Right lobe of liver (tissue), 6 donors: Measurements from ENCODE around the gene CYBRD1. TPM values are rescaled to one million over a fixed set of nuclear protein-coding genes. Genes with fewer than 3 reads are reported as not detected.

Experiments used
- ATAC-seq, 4 donors: fragments of 200-7000 bp; cut with Tn5 transposase; one replicate each; pipeline ENCODE4 v1.9.1; 2020; ENCODE audit warnings: mild to moderate bottlenecking in 4 of 4, moderate library complexity in 4 of 4
- DNase-seq, 3 donors: peaks; one replicate each; pipeline ENCODE4 v3.0.0-alpha.2; 2020
- H3K27ac ChIP-seq, 3 donors: fragments of 200-600 bp; one replicate each; pipeline ENCODE4 v1.8.0; 2022
- H3K27me3 ChIP-seq, 2 donors: fragments of 200-600 bp; one replicate each; pipeline ENCODE4 v1.8.0; 2022
- H3K36me3 ChIP-seq, 4 donors: fragments of 200-600 bp; sonication (generic) in 1 of 4; one replicate each; pipeline versions ENCODE4 v1.5.1 to v1.8.0; 2017 to 2022; ENCODE audit warnings: control low read depth in 1 of 4
- H3K4me1 ChIP-seq, 4 donors: fragments of 200-600 bp; sonication (generic) in 1 of 4; one replicate each; pipeline versions ENCODE4 v1.5.1 to v1.8.0; 2017 to 2022; ENCODE audit warnings: control low read depth in 1 of 4
- H3K4me3 ChIP-seq, 3 donors: fragments of 200-600 bp; one replicate each; pipeline ENCODE4 v1.8.0; 2022
- H3K9me3 ChIP-seq, 4 donors: fragments of 200-600 bp; sonication (generic) in 1 of 4; one replicate each; pipeline versions ENCODE4 v1.5.1 to v1.8.0; 2017 to 2022; ENCODE audit warnings: control low read depth in 1 of 4
- CTCF ChIP-seq, 4 donors: fragments of 200-600 bp in 3 of 4; fragments of 450-650 bp in 1 of 4; IDR thresholded peaks; one replicate each; pipeline versions ENCODE4 v1.5.1 to v1.8.0; 2016 to 2022; ENCODE audit warnings: antibody characterized with exemption in 4 of 4, mild to moderate bottlenecking in 2 of 4
- POLR2A ChIP-seq: fragments of 450-650 bp; IDR thresholded peaks from one replicate; pipeline ENCODE4 v1.6.1; 2017; ENCODE audit warnings: antibody characterized with exemption, mild to moderate bottlenecking
- WGBS: methylation state at CpG from one replicate; pipeline ENCODE4 v1.1.6; 2018; ENCODE audit warnings: low coverage, low lambda C conversion rate; ENCODE audit not compliant: insufficient coverage; ENCODE audit errors: missing lambda C conversion rate; 5-methylcytosine and 5-hydroxymethylcytosine counted together
- intact Hi-C, 2 donors: fragments of 100-400 bp; cut with DNase I; formaldehyde crosslinking; loops; one replicate each; pipeline versions ENCODE4 v1.11.2 to v1.14.1; 2022
- total RNA-seq, 6 experiments: library from RNA; depleted of rRNA in 2 of 6; stranded (reverse); fragments of >200 nt in 2 of 6; fragmentation: NEBNext Ultra II Directional in 3 of 6; extraction: Animal tissue kit (Norgen Biotek cat#: 25700) in 3 of 6; gene quantifications; one replicate each; pipeline versions ENCODE4 v1.1.0 to v1.2.4, GENCODE V29; 2016 to 2023
- donor health status: DM: no; HTN: yes; CAD: no.
- donor health status: DM: no; HTN: no; CAD: no.
- donor health status: DM: no; HTN: no; CAD: no.
- donor health status: DM: no; HTN: yes; CAD: no.
- donor health status: DM: no; HTN: yes; CAD: no.

The CYBRD1 gene
- total RNA-seq, 6 experiments from 2014 or later, result 7.3 to 15.1 (median 10.9) TPM

DNA sequence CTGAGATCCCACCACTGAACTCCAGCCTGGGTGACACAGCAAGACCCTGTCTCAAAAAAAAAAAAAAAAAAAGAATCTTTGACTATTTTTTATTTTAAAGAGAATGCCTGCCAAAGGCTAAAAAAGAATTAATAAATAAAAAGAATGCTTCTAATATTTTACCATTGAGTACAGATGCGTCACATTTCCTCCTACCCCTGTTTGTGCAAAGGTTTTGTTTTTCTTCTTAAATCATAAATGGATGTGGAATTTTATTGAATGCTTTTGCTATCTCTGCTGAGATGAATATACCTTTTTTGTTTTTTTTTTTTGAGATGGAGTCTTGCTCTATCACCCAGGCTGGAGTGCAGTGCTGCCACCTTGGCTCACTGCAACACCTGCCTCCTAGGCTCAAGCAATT, 22.8 kb downstream of the CYBRD1 start:
- Histone ChIP-seq H3K4me1 (no peaks in the 10 kb centered on the region), H3K9me3 (no peaks in the 10 kb centered on the region), H3K36me3 (no peaks in the 10 kb centered on the region), H3K27me3 (no peaks in the 10 kb centered on the region), H3K27ac (no peak overlapping the region), H3K4me3 (no peak overlapping the region)
- ATAC-seq, result no peak
- no peak for DNase-seq
- TF ChIP-seq CTCF (IDR thresholded peaks at IDR 0.05) (no peak), POLR2A (no peak)
- intact Hi-C loops, result no loop called here
- WGBS, result 95% methylated on average over 1 of the region's 1 CpG

DNA sequence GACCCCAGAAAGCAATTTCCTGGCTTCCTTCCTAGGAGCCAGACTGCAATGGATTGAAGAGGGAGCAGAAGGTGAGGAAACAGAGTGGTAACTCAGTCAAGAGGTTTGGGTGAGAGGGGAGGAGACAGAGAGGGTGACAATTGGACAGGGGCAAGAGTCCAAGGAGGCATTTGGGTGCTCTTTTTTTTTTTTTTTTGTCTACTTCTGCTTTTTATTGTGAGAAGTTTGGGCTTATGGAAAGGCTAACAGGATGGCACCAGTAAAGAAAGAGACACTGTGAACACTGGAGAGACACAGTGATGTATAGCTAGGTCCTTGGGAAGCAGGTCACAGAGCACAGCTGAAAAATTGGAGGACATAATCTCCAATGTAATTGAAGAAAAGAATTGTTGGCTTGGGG, 25.0 kb downstream of the CYBRD1 start:
- DNase-seq, result no peak
- ATAC-seq, result no peak
- intact Hi-C loops, result no loop called here
- Histone ChIP-seq H3K4me3 (no peak overlapping the region), H3K27ac (no peak overlapping the region), H3K4me1 (no peaks in the 10 kb centered on the region), H3K36me3 (no peaks in the 10 kb centered on the region), H3K9me3 (no peaks in the 10 kb centered on the region), H3K27me3 (no peaks in the 10 kb centered on the region)
- TF ChIP-seq POLR2A, result no peak
- TF ChIP-seq CTCF (IDR thresholded peaks at IDR 0.05), result no peak

GRCh38 chr2:171547720-171548119, 25.4 kb downstream of the CYBRD1 start:
- no peak for DNase-seq
- Histone ChIP-seq H3K27me3 (no peaks in the 10 kb centered on the region), H3K9me3 (no peaks in the 10 kb centered on the region), H3K4me1 (no peaks in the 10 kb centered on the region), H3K4me3 (no peak overlapping the region), H3K36me3 (no peaks in the 10 kb centered on the region), H3K27ac (no peak overlapping the region)
- TF ChIP-seq CTCF (IDR thresholded peaks at IDR 0.05), result no peak
- TF ChIP-seq POLR2A, result no peak
- no peak for ATAC-seq
- intact Hi-C loops, result no loop called here
- WGBS, result 71% methylated on average over 2 of the region's 2 CpGs

DNA sequence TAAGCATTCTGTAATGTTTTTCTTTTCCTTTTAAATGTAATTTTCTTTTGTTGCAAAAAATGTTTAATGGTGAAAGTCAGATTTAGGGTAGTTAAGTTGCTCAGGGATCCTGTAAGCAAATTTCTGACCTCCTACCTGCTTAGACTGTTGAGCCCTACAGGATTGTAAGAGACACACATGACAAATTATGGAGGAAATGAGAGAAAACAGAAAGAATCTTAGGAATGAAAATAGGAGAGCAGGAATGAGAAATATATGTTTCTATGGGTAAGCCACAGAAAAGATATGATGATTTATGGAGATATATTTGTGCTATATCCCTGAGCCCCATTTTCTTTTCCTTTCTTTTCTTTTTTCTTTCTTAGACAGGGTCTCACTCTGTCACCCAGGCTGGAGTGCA, 28.3 kb downstream of the CYBRD1 start:
- H3K36me3 ChIP-seq, result no peaks in the 10 kb centered on the region
- DNase-seq (no peak), ATAC-seq (no peak)
- no peak for TF ChIP-seq POLR2A
- no peak for TF ChIP-seq CTCF (IDR thresholded peaks at IDR 0.05)
- no peaks in the 10 kb centered on the region for H3K27me3 ChIP-seq
- H3K9me3 ChIP-seq, result no peaks in the 10 kb centered on the region
- H3K4me3 ChIP-seq, result no peak overlapping the region
- no peaks in the 10 kb centered on the region for H3K4me1 ChIP-seq
- no peak overlapping the region for H3K27ac ChIP-seq
- intact Hi-C loops, result no loop called here

DNA sequence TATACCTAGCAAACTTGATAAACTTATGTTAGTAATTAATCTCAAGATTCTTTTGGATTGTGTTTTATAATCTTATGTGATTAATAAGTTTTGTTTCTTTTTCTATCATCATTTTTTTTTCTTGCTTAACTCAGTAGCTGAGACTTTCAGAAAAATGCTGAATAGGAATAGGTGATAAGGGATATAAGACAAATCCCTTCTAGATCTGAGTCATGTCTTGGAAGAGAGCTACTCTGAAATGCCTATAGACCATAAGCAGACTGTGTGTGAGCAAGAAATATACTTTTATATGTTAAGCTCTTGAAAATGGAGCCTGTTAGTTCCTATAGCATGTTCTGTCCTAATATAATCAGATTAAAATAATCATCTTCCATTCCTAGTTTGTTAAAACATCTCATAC, 29.6 kb downstream of the CYBRD1 start:
- intact Hi-C loops, result no loop called here
- no peaks in the 10 kb centered on the region for H3K9me3 ChIP-seq
- no peaks in the 10 kb centered on the region for H3K36me3 ChIP-seq
- H3K27ac ChIP-seq, result no peak overlapping the region
- H3K4me3 ChIP-seq, result no peak overlapping the region
- H3K27me3 ChIP-seq, result no peaks in the 10 kb centered on the region
- H3K4me1 ChIP-seq, result no peaks in the 10 kb centered on the region
- ATAC-seq, result no peak
- no peak for DNase-seq
- TF ChIP-seq CTCF (IDR thresholded peaks at IDR 0.05) (no peak), POLR2A (no peak)
